SK-N-SH treated with all-trans-retinoic acid at 6 μM for 48 hours (cell line): ENCODE measurements around the gene GLIS2.
"Not testable (repeated sequence)": the region's sequence is repeated elsewhere in the genome, so short reads cannot be mapped to it uniquely, and the experiment has no call there.

Source experiments
- ATAC-seq: fragments of 200-7000 bp; cut with Tn5 transposase; 3 replicates; pipeline ENCODE4 v1.9.1; 2020; ENCODE audit warnings: mild to moderate bottlenecking, moderate library complexity
- ARNTL ChIP-seq: fragments of 450-650 bp; formaldehyde crosslinking; IDR thresholded peaks from 2 replicates; pipeline ENCODE4 v1.5.0; 2020; ENCODE audit warnings: low read depth, mild to moderate bottlenecking, moderate library complexity, borderline replicate concordance
- BACH2 ChIP-seq: fragments of 250-450 bp; sonication (Bioruptor Pico); IDR thresholded peaks from 2 replicates; pipeline ENCODE4 v1.9.0; 2021; ENCODE audit warnings: mild to moderate bottlenecking, borderline replicate concordance
- CSDC2 ChIP-seq: fragments of 250-450 bp; sonication (Bioruptor Pico); IDR thresholded peaks from 2 replicates; pipeline ENCODE4 v1.5.0; 2020; ENCODE audit warnings: mild to moderate bottlenecking, moderate library complexity
- ESRRG ChIP-seq: fragments of 250-450 bp; sonication (Bioruptor Pico); IDR thresholded peaks from 2 replicates; pipeline ENCODE4 v1.6.1; 2021; ENCODE audit warnings: mild to moderate bottlenecking
- GLIS3 ChIP-seq: fragments of 250-450 bp; sonication (Bioruptor Pico); IDR thresholded peaks from 2 replicates; pipeline ENCODE4 v1.5.0; 2020; ENCODE audit warnings: mild to moderate bottlenecking, moderate library complexity
- ISL1 ChIP-seq: fragments of 250-450 bp; sonication (Bioruptor Pico); IDR thresholded peaks from 2 replicates; pipeline ENCODE4 v2.1.2; 2022; ENCODE audit warnings: mild to moderate bottlenecking, moderate library complexity
- OSR1 ChIP-seq: fragments of 250-450 bp; sonication (Bioruptor Pico); IDR thresholded peaks from 2 replicates; pipeline ENCODE4 v1.8.0; 2022; ENCODE audit warnings: moderate library complexity, mild to moderate bottlenecking, inconsistent platforms
- POU6F1 ChIP-seq: fragments of 250-450 bp; sonication (Bioruptor Pico); IDR thresholded peaks from 2 replicates; pipeline ENCODE4 v1.8.0; 2021; ENCODE audit warnings: low read depth, mild to moderate bottlenecking, moderate library complexity, borderline replicate concordance
- PPARA ChIP-seq: fragments of 250-450 bp; sonication (Bioruptor Pico); IDR thresholded peaks from 2 replicates; pipeline ENCODE4 v1.5.0; 2020; ENCODE audit warnings: mild to moderate bottlenecking, borderline replicate concordance
- SNAI2 ChIP-seq: fragments of 250-450 bp; sonication (Bioruptor Pico); IDR thresholded peaks from 2 replicates; pipeline ENCODE4 v1.5.0; 2020; ENCODE audit warnings: mild to moderate bottlenecking, moderate library complexity
- TCF4 ChIP-seq: fragments of 250-450 bp; sonication (Bioruptor Pico); IDR thresholded peaks from 2 replicates; pipeline ENCODE4 v1.8.0; 2021; ENCODE audit warnings: mild to moderate bottlenecking, moderate library complexity, borderline replicate concordance
- ZC3H10 ChIP-seq: fragments of 250-450 bp; sonication (Bioruptor Pico); IDR thresholded peaks from 2 replicates; pipeline ENCODE4 v1.5.1; 2021; ENCODE audit warnings: mild to moderate bottlenecking, moderate library complexity
- ZFP3 ChIP-seq: fragments of 250-450 bp; sonication (Bioruptor Pico); IDR thresholded peaks from 2 replicates; pipeline ENCODE4 v1.5.0; 2020; ENCODE audit warnings: mild to moderate bottlenecking, moderate library complexity
- ZFP30 ChIP-seq: fragments of 450-650 bp; formaldehyde crosslinking; IDR thresholded peaks from 2 replicates; pipeline ENCODE4 v1.5.0; 2022; ENCODE audit warnings: mild to moderate bottlenecking, moderate library complexity
- ZNF565 ChIP-seq: fragments of 450-650 bp; formaldehyde crosslinking; conservative IDR thresholded peaks from 2 replicates; pipeline ENCODE4 v1.5.0; 2020; ENCODE audit warnings: low read depth, mild to moderate bottlenecking, moderate library complexity
- ZNF8 ChIP-seq: fragments of 450-650 bp; formaldehyde crosslinking; IDR thresholded peaks from 2 replicates; pipeline ENCODE4 v1.5.0; 2020; ENCODE audit warnings: mild to moderate bottlenecking, moderate library complexity
- TF ChIP-seq, protein P1 (sequence below): fragments of 250-450 bp; sonication (Bioruptor Pico); IDR thresholded peaks from 2 replicates; pipeline ENCODE4 v1.8.0; 2020; ENCODE audit warnings: mild to moderate bottlenecking, moderate library complexity, borderline replicate concordance
- TF ChIP-seq, protein P2 (sequence below): fragments of 250-450 bp; sonication (Bioruptor Pico); IDR thresholded peaks from 2 replicates; pipeline ENCODE4 v1.5.0; 2020; ENCODE audit warnings: mild to moderate bottlenecking, moderate library complexity
- TF ChIP-seq, protein P3 (sequence below): fragments of 250-450 bp; sonication (Bioruptor Pico); IDR thresholded peaks from 2 replicates; pipeline ENCODE4 v1.5.1; 2020; ENCODE audit warnings: low read depth, mild to moderate bottlenecking, moderate library complexity

GLIS2 gene

DNA sequence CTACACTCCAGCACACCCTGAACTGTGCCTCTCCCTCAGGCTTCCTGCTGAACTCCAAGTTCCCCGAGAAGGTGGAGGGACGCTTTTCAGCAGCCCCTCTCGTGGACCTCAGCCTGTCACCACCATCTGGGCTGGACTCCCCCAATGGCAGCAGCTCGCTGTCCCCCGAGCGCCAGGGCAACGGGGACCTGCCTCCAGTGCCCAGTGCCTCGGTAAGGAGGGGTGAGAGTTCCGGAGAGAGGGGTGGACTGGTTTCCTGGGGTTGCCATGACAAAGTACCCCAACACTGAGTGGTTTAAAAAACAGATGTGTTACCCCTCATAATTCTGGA, 17.4 kb downstream of the GLIS2 start:
- no peak for TF ChIP-seq ZNF565
- no peak for TF ChIP-seq ZFP3
- TF ChIP-seq ZNF8 (CRISPR knock-in tag): no peak
- TF ChIP-seq ARNTL (CRISPR knock-in tag): no peak
- TF ChIP-seq, protein P1, sequence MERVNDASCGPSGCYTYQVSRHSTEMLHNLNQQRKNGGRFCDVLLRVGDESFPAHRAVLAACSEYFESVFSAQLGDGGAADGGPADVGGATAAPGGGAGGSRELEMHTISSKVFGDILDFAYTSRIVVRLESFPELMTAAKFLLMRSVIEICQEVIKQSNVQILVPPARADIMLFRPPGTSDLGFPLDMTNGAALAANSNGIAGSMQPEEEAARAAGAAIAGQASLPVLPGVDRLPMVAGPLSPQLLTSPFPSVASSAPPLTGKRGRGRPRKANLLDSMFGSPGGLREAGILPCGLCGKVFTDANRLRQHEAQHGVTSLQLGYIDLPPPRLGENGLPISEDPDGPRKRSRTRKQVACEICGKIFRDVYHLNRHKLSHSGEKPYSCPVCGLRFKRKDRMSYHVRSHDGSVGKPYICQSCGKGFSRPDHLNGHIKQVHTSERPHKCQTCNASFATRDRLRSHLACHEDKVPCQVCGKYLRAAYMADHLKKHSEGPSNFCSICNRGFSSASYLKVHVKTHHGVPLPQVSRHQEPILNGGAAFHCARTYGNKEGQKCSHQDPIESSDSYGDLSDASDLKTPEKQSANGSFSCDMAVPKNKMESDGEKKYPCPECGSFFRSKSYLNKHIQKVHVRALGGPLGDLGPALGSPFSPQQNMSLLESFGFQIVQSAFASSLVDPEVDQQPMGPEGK (CRISPR knock-in tag): no peak
- TF ChIP-seq, protein P2, sequence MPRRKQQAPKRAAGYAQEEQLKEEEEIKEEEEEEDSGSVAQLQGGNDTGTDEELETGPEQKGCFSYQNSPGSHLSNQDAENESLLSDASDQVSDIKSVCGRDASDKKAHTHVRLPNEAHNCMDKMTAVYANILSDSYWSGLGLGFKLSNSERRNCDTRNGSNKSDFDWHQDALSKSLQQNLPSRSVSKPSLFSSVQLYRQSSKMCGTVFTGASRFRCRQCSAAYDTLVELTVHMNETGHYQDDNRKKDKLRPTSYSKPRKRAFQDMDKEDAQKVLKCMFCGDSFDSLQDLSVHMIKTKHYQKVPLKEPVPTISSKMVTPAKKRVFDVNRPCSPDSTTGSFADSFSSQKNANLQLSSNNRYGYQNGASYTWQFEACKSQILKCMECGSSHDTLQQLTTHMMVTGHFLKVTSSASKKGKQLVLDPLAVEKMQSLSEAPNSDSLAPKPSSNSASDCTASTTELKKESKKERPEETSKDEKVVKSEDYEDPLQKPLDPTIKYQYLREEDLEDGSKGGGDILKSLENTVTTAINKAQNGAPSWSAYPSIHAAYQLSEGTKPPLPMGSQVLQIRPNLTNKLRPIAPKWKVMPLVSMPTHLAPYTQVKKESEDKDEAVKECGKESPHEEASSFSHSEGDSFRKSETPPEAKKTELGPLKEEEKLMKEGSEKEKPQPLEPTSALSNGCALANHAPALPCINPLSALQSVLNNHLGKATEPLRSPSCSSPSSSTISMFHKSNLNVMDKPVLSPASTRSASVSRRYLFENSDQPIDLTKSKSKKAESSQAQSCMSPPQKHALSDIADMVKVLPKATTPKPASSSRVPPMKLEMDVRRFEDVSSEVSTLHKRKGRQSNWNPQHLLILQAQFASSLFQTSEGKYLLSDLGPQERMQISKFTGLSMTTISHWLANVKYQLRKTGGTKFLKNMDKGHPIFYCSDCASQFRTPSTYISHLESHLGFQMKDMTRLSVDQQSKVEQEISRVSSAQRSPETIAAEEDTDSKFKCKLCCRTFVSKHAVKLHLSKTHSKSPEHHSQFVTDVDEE (CRISPR knock-in tag): no peak
- TF ChIP-seq ZC3H10 (CRISPR knock-in tag): no peak
- no peak for TF ChIP-seq ESRRG (CRISPR knock-in tag)
- no peak for TF ChIP-seq ISL1 (CRISPR knock-in tag)
- no peak for TF ChIP-seq OSR1
- TF ChIP-seq TCF4: no peak
- TF ChIP-seq SNAI2 (CRISPR knock-in tag): no peak
- TF ChIP-seq POU6F1 (CRISPR knock-in tag): no peak
- no peak for TF ChIP-seq CSDC2 (CRISPR knock-in tag)
- no peak for TF ChIP-seq GLIS3 (CRISPR knock-in tag)
- TF ChIP-seq PPARA: no peak
- TF ChIP-seq BACH2 (CRISPR knock-in tag): no peak
- no peak for TF ChIP-seq ZFP30 (CRISPR knock-in tag)
- TF ChIP-seq, protein P3, sequence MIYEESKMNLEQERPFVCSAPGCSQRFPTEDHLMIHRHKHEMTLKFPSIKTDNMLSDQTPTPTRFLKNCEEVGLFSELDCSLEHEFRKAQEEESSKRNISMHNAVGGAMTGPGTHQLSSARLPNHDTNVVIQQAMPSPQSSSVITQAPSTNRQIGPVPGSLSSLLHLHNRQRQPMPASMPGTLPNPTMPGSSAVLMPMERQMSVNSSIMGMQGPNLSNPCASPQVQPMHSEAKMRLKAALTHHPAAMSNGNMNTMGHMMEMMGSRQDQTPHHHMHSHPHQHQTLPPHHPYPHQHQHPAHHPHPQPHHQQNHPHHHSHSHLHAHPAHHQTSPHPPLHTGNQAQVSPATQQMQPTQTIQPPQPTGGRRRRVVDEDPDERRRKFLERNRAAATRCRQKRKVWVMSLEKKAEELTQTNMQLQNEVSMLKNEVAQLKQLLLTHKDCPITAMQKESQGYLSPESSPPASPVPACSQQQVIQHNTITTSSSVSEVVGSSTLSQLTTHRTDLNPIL (CRISPR knock-in tag): no peak
- ATAC-seq: no peak

GRCh38 chr16:4333714-4334113, 17.8 kb downstream of the GLIS2 start:
- not testable (repeated sequence) for ATAC-seq

DNA sequence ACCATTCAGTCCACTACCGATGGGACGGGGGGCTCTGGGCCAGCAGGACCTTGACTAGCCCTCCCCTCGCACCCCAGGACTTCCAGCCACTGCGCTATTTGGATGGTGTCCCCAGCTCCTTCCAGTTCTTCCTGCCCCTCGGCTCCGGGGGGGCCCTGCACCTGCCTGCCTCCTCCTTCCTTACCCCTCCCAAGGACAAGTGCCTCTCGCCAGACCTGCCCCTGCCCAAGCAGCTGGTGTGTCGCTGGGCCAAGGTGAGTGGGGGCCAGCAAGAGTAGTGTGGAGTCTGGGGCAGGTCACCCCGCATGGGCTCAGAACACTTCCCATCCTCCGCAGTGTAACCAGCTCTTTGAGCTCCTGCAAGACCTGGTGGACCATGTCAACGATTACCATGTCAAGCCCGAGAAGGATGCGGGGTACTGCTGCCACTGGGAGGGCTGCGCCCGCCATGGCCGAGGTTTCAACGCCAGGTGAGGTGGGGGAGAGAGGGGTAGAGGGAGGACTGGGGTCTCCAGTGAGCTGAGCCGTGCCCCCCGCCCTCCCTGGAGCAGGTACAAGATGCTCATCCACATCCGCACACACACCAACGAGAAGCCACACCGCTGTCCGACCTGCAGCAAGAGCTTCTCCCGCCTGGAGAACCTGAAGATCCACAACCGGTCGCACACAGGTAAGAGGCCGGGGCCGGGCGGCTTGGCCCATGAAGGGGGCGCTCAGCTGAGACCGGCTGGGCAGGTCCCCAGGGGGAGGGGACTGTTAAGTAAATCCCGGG, 19.0 kb downstream of the GLIS2 start:
- ATAC-seq: no peak
- TF ChIP-seq TCF4 (no peak), ISL1 (CRISPR knock-in tag) (no peak), OSR1 (no peak), POU6F1 (CRISPR knock-in tag) (no peak), ZNF565 (no peak), ZC3H10 (CRISPR knock-in tag) (no peak), ZNF8 (CRISPR knock-in tag) (no peak)
- TF ChIP-seq, all 23 proteins: peak for 0
